GM20431 (cell line): ENCODE data around the gene ZNF83.
"Not testable (repeated sequence)": the region's sequence is repeated elsewhere in the genome, so short reads cannot be mapped to it uniquely, and the experiment has no call there.

Experiments used
- in situ Hi-C: fragments of 300-500 bp; cut with MseI, MboI; formaldehyde crosslinking; loops from one replicate; pipeline ENCODE4 v1.15.0; 2020; ENCODE audit warnings: low sequenced_read_pairs; ENCODE audit not compliant: unreplicated experiment

ZNF83 gene

DNA sequence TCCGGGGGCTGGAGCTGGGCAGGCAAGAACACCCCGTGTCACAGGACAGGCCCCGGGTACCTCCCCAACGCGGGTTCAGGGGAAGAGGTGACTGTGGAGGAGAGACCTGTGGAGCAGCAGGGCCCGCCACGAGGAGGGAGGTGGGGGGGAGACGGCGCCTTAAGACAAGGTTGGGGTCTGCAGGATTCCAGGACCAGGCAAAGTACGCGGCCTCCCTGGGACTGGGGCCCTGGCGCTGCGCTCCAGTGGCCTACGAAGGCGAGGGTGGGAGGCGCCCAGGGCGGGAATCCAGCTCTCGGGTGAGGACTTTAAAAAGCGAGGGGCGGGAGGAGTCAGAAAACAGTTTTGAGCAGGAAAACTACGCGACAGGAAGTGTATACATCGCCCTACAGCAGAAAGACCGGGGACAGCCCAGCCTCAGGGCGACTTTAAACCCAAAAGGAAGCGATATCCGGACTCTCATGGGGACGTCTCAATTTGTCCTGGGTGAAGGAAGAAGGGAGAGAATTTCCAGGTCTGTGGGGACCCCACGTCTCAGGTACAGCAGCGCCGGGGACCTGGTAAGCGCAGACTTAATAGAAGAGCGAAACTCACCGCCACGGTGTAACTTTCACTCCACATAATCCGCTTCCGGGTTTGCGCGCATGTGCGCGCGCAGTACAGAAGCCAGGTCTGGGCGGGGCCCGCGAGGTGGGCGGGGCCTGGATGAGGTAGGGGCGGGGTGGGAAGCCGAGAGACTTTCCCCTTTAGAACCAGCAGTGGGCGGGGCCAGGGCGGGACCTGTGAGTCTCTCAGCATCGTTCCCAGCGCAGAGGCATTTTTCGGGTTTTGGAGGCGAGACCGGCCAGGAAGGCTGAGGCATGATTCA, at the start of gene ZNF83:
Gene ZNF83 (minus strand): TSS at position 638 of the 868 bp plus-strand sequence.
- in situ Hi-C loops: no loop called here

DNA sequence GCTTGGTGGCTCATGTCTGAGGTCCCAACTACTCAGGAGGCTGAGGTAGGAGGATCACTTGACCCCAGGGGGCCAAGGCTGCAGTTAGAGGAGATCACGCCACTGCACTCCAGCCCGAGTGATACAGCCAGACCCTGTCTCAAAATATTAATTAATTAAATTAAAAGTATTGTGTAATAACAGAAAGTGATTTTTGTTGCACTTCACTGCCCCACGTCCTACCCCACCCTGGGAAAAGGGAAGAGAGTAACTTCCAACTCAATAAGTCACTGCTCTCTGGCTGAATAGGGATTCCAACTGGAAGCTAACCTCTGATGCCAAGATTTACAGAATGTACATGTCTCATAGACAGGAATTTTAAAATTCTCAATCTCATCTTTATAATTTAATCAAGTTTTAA, 49.5 kb upstream of the ZNF83 start:
- in situ Hi-C loops: no loop called here

DNA sequence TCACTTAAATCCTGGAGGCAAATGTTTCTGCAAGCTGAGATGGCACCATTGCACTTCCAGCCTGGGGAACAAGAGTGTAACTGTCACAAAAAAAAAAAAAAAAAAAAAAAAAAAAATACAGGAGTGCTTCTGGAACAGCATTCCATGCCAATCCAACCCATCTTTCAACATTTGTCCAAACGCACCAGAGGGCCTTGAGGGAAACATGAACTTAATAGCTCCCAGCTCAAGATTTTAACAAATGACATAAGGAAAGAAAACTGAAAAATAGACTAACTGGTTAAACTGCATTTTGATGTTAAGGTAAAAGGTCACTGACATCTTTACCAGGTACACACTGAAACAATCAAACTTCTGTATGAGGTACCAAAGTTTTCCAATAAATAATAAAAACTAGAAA, 47.7 kb upstream of the ZNF83 start:
- in situ Hi-C loops: no loop called here

DNA sequence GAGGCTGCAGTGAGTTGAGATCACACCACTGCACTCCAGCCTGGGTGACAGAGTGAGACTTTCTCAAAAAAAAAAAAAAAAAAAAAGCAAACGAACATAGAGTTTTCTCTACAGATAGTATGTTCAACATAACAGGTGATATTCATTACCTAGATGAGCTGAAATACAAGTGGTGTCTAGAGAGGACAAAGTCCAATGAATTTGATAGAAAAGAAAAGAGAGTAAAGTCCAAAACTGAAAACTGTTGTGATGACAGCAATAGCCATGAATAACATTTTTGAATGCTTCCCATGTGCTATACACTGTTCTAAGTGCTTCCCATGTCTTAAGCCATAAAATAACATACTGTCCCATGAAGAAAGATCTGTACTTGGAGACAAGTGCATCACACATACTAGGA, 43.1 kb upstream of the ZNF83 start:
- in situ Hi-C loops: not testable (repeated sequence)

DNA sequence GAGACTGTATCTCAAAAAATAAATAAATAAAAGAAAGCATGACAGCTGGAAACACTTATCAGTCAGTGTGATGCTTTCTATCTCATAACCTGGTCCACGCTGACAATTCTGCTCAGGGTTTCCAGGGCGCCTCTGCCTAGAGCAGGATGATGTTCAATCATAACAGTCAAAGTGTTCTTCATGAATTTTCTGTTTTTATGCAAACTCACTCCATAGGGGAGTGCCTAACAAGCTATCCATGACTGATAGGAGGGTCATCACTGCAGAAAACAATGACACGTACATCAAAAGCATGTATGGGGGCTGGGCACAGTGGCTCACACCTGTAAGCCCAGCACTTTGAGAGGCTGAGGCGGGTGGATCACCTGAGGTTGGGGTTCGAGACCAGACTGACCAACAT, 41.4 kb upstream of the ZNF83 start:
- in situ Hi-C loops: no loop called here

DNA sequence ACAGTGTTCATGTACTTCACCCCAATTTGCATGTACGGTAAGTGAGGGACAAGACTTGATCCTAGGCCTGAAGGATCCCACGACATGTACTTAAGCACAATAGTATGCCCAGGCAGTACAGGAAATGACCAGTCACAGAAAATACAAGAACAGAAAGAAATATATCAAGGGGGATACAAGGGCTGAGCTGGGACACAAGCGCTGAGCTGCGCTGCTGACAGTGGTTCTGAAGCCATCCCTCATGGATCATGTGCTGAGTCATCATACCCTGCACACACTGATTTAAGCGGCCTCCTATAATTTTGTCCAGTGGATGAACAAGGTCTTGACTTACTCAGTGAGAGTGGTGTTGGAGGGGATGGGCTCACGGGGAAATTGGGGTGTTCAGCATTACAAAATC, 37.1 kb upstream of the ZNF83 start:
- in situ Hi-C loops: not testable (repeated sequence)

DNA sequence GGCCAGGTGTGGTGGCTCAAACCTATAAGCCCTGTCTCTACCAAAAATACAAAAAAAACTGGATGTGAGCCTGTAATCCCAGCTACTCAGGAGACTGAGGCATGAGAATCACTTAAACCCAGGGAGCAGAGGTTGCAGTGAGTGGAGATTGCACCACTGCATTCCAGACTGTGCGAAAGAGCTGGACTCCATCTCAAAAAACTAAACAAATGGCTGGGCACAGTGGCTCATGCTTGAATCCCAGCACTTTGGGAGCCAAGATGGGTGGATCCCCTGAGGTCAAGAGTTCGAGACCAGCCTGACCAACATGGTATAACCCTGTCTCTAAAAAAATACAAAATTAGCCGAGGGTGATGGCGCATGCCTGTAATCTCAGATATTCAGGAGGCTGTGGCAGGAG, 34.9 kb upstream of the ZNF83 start:
- in situ Hi-C loops: no loop called here

DNA sequence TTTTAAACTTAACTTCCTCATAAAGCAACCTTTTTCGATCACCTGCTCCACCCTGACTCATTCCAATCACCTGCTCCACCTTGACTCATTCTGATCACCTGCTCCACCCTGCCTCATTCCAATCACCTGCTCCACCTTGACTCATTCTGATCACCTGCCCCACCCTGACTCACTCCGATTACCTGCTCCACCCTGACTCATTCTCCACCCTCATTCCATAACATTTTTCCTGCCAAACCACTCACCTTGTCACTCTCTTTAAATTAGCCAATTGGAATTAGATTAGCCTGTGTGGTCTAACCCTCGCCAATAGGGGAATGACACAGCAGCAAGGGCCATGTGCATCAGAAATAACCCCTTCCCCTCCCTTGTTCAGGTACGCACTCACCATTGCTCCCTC, 31.9 kb upstream of the ZNF83 start:
- in situ Hi-C loops: no loop called here

DNA sequence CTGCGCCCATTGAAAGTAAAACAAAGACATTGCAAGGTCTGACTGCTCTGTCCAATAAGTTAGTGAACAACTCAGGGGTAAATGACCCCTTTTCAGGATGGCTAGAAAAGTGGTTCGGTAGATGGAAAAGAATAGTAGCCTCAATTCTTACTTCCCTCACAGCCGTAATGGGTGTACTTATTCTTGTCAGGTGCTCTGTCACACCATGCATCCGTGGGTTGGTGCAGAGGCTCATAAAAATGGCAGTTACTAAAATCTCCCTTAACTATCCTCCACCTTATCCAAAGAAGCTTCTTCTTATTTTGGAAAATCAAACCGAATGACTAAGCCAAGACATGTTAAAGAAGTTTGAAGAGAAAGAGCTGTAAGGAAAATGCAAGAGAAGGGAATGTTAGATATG, 31.4 kb upstream of the ZNF83 start:
- in situ Hi-C loops: no loop called here

DNA sequence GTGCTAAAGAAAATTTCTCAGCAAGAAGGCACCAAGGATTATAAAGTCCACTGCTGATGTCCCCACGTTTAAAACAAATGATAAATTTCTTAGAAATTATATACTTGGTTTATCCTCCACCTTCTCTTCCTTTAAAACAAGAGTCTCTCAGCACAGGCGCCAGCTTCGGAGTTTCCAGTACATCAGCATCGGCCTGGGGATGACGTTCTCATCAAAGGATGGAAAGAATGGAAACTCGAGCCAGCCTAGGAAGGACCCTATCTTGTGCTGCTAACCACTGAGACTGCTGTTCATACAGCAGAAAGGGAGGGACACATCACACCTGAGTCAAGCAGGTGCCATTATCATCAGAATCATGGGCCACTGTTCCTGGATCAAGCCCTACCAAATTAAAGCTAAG, 29.8 kb upstream of the ZNF83 start:
- in situ Hi-C loops: no loop called here

DNA sequence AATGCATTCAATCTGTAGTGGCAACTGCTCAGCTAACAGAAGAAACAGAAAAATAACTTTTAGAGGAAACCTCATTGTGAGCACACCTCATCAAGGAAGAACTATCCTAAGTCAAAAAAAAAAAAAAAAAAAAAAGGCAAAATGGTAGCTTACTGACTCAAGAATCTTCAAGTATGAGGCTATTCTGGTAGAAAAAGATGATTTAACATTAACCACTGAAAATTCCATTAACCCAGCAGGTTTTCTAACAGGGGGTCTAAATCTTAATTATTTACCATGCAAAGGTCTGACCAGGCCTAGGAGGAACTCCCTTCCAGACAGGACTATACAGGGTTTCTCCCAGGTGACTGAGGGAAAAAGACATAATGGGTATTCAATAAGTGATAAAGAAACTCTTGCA, 28.4 kb upstream of the ZNF83 start:
- in situ Hi-C loops: no loop called here

DNA sequence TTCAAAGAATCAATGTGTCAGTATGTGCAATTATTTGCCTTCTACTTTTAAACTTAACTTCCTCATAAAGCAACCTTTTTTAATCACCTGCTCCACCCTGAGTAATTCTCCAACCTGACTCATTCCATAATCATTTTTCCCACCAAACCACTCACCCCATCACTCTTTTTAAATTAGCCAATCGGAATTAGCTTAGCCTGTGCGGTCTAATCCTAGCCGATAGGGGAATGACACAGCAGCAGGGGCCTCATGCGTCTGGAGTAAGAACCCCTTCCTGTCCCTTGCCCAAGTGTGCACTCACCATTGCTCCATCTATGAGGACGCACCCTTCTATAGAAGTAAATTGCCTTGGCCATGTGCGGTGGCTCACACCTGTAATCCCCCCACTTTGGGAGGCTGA, 27.4 kb upstream of the ZNF83 start:
- in situ Hi-C loops: no loop called here

DNA sequence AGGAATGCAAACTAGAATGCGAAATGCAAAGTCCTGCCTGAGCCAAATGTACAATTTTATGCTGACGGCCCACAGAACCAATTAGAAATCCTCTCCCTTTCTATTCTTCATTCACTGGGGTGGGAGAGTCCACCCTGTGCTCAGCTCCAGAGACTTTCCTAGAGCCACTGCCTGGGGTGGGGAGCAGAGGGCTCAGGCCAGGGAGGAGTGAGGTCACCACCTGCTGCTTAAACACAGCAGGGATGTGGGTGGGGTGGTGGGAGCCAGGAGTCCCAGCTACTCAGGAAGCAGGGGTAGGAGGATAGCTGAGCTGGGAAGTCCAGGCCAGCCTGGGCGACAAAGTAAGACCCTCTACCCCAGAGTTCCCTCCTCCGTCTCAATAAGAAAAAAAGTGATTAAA, 26.9 kb upstream of the ZNF83 start:
- in situ Hi-C loops: no loop called here

DNA sequence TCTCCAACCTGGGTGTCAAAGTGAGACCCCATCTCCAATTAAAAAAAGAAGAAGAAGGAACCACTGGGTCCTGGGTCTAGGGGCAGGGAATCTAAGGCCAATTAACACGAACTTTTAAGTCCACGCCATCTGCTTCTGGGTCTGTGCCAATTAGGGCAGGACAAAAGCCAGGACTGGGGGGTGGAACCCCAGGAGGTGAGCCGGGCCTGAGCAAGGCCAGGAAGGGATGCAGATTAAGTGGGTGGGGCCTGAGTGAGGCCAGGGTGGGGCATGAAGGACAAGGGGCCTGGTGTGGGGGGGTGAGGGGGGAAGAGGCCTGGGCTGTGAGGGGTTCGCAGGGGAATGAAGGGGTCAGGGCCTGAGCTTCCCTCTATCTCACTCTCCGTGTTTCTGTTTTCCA, 26.3 kb upstream of the ZNF83 start:
- in situ Hi-C loops: no loop called here

DNA sequence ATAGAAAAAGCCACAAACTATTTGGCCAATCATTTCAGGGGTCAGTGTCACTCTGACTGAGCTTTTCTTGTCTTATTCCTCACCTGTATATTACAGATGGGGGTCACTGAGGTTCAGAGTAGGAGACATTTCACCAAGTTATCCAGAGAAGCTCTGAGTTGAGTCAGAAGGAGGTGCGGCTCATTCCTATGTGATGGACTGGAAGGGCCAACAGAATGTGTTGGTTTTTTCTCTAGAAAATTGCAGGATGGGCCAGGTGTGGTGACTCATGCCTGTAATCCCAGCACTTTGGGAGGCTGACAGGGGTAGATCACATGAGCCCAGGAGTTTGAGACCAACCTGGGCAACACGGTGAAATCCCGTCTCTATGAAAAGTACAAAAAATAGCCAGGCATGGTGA, 24.5 kb upstream of the ZNF83 start:
- in situ Hi-C loops: no loop called here

DNA sequence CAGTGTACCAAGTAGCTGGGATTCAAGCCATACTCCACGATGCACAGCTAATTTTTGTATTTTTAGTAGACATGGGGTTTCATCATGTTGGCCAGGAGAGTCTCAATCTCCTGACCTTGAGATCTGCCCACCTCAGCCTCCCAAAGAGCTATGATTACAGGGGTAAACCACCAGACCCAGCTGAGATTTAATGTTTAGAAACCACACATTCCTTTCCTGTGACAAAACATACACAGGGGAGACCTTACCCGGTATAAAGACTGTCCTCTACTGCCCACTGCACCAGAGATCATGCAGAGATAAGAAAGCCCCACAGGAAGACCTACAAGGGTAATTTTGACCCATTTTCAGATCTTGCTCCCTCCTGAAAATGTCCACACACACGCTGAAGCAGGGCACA, 22.8 kb upstream of the ZNF83 start:
- in situ Hi-C loops: no loop called here

DNA sequence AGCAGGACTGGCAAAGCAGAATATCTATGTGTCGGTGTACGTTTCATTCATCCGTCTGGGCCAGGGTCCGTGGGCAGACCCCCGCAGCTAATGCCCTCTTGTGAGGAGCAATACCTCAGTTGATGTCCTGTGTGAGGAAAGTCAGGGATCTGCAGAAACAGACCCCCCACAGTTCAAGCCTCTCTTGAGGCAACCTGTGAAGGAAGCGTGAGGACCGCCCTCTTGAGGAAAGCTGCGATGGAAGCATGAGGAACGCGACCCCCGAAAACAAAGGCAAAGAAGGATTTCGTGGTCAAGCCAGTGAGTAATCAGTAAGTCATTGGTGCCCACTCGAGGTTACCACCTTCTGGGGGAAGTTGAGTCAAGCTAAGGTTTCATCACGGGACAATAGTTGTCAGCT, 20.9 kb upstream of the ZNF83 start:
- in situ Hi-C loops: no loop called here

DNA sequence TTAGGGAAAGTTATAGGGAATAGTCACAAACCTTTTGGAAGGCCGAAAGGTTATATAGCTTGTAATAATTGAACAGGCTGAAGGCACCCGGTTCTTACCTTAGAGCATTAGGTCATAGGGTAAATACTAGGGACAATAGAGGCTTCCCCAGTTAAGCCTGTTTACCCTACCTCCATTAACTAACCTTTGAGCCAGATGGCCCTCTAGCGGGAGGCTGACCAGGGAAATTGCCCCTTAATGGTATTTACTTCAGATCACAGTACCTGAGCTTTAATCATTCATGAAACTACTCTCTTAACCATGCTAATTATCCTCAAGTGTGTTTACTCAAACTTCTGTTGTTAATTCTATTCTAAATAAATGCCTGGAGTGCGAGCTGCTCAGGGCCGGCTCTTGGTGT, 20.4 kb upstream of the ZNF83 start:
- in situ Hi-C loops: no loop called here

DNA sequence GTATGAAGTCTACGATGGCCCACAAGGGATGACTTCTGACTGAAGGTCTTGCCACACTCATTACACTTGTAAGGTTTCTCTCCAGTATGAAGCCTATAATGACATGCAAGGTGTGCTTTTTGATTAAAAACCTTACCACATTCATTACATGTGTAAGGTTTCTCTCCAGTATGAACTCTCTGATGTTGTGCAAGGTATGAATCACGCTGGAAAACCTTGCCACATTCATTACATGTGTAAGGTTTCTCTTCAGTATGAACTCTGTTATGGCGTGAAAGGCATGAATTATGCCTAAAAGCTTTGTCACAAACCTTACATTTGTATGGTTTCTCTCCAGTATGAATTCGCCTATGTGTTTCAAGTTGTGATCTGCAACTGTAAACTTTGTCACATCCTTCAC, 15.0 kb upstream of the ZNF83 start:
- in situ Hi-C loops: no loop called here

DNA sequence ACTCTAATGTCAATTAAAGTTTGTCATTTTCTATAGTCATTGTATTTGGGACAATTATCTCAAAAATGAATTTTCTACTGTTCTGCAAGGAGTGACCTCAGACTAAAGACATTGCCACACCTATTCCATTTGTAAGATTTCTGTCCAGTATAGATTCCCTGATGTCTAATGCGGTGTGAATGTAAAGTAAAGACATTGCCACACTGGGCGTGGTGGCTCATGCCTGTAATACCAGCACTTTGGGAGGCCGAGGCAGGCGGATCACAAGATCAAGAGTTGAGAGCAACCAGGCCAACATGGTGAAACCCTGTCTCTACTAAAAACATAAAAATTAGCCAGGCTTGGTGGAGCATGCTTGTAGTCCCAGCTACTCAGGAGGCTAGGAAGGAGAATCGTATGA, 13.8 kb upstream of the ZNF83 start:
- in situ Hi-C loops: no loop called here

DNA sequence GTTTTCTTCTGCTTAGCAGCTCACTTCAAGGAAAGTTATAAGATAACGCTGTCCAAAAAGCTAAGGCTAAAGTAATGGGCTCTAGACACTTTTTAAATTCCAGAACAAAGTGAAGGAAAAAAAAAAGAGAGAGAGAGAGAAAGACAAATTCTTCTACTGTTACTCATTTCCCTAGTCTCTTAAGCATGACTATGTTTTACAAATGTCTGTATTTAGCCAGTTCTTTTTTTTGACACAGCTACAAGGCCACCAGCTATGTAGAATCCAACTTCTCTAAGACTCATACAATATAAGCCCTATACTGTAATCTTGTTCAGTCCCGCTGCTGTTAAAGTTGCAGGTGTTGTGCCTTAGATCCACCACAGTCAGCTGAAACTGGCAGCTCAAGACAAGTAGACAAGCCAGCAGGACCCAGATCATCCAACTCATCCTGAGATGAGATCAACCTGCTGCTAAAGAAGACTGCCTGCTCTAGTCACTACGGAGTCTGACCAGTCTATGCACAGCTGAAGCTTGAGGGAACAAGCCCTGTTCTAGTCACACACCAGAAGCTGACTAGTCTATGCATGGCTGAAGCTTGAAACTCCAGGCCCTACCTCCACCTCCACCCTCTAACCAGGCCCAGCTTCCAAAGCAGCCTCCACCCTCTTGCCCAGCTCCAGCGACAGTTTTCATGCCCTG, 10.3 kb upstream of the ZNF83 start:
- in situ Hi-C loops: no loop called here
